Neural progenitor cell (in vitro differentiated cells): ENCODE data around the gene C2orf76. TPM values are rescaled to one million over a fixed set of nuclear protein-coding genes. Genes with fewer than 3 reads are reported as not detected.

ENCODE experiments used
- DNase-seq: peaks from one replicate; pipeline ENCODE4 v3.0.0-alpha.2; 2016; ENCODE audit warnings: low spot score
- H2AFZ ChIP-seq: fragments of 200-600 bp; sonication (generic); replicated peaks from 2 replicates; pipeline ENCODE4 v1.6.1; 2016; ENCODE audit warnings: antibody characterized with exemption
- H3F3A ChIP-seq: fragments of 200-600 bp; sonication (generic); 2 replicates; pipeline ENCODE4 v1.6.1; 2016; ENCODE audit warnings: antibody characterized with exemption, low read depth
- H3K27ac ChIP-seq: fragments of 200-600 bp; sonication (generic); 2 replicates; pipeline ENCODE4 v1.5.1; 2016; ENCODE audit warnings: mild to moderate bottlenecking
- H3K27me3 ChIP-seq: fragments of 200-600 bp; sonication (generic); 2 replicates; pipeline ENCODE4 v1.6.1; 2016; ENCODE audit warnings: mild to moderate bottlenecking, moderate library complexity
- H3K36me3 ChIP-seq: fragments of 200-600 bp; sonication (generic); 2 replicates; pipeline ENCODE4 v1.5.1; 2016
- H3K4me1 ChIP-seq: fragments of 200-600 bp; sonication (generic); 2 replicates; pipeline ENCODE4 v1.6.1; 2016; ENCODE audit warnings: mixed run types
- H3K4me2 ChIP-seq: fragments of 200-600 bp; sonication (generic); 2 replicates; pipeline ENCODE4 v1.6.1; 2016
- H3K4me3 ChIP-seq: fragments of 200-600 bp; sonication (generic); 2 replicates; pipeline ENCODE4 v1.5.1; 2016
- H3K79me2 ChIP-seq: fragments of 200-600 bp; sonication (generic); 2 replicates; pipeline ENCODE4 v1.6.1; 2016; ENCODE audit warnings: low read depth
- H3K9ac ChIP-seq: fragments of 200-600 bp; sonication (generic); 2 replicates; pipeline ENCODE4 v1.6.1; 2016
- H3K9me3 ChIP-seq: fragments of 200-600 bp; sonication (generic); 2 replicates; pipeline ENCODE4 v1.5.1; 2016; ENCODE audit warnings: low read depth
- H4K20me1 ChIP-seq: fragments of 200-600 bp; sonication (generic); 2 replicates; pipeline ENCODE4 v1.6.1; 2016; ENCODE audit warnings: low read depth
- H3K27ac Mint-ChIP-seq: 3 replicates; pipeline ENCODE4 v1.8.0; 2021; ENCODE audit warnings: mixed read lengths
- H3K27me3 Mint-ChIP-seq: 2 replicates; pipeline ENCODE4 v1.8.0; 2022; ENCODE audit warnings: low read depth, mild to moderate bottlenecking, inconsistent platforms, moderate library complexity, mixed read lengths; ENCODE audit not compliant: insufficient read depth
- H3K36me3 Mint-ChIP-seq: 3 replicates; pipeline ENCODE4 v1.8.0; 2021; ENCODE audit warnings: mixed read lengths
- H3K4me1 Mint-ChIP-seq: 3 replicates; pipeline ENCODE4 v1.8.0; 2021; ENCODE audit warnings: mixed read lengths
- H3K4me3 Mint-ChIP-seq: 3 replicates; pipeline ENCODE4 v1.8.0; 2021; ENCODE audit warnings: mild to moderate bottlenecking, moderate library complexity, mixed read lengths
- H3K9me3 Mint-ChIP-seq: 3 replicates; pipeline ENCODE4 v1.8.0; 2020; ENCODE audit warnings: mixed read lengths
- CTCF ChIP-seq: fragments of 200-600 bp; sonication (generic); IDR thresholded peaks from 2 replicates; pipeline ENCODE4 v1.5.1; 2017; ENCODE audit warnings: antibody characterized with exemption, mild to moderate bottlenecking
- EZH2 ChIP-seq: fragments of 200-600 bp; sonication (generic); IDR thresholded peaks from 2 replicates; pipeline ENCODE4 v1.6.1; 2017; ENCODE audit warnings: antibody characterized with exemption, mild to moderate bottlenecking, moderate library complexity
- EZH2phosphoT487 ChIP-seq: fragments of 200-600 bp; sonication (generic); IDR thresholded peaks from 2 replicates; pipeline ENCODE4 v1.6.1; 2017; ENCODE audit warnings: antibody characterized with exemption
- total RNA-seq: library from RNA; depleted of rRNA; stranded (reverse); fragments of >200 nt; gene quantifications from 2 replicates; pipeline ENCODE4 v1.2.3, GENCODE V29; 2015; ENCODE audit warnings: low replicate concordance

The C2orf76 gene
- total RNA-seq, 1 donor from 2014 or later, result 16.8 TPM

GRCh38 chr2:119311831-119312230 is 54.8 kb downstream of the C2orf76 start:
- H3K4me3 ChIP-seq, result no peak overlapping the region
- H3K36me3 ChIP-seq, result no peaks in the 10 kb centered on the region
- H3K79me2 ChIP-seq, result no peaks in the 10 kb centered on the region
- no peak overlapping the region for H3K4me2 ChIP-seq
- no peaks in the 10 kb centered on the region for H3K27me3 ChIP-seq
- DNase-seq, result no peak
- peaks cover 8% of the 10 kb centered on the region for H3K4me1 ChIP-seq
- TF ChIP-seq EZH2phosphoT487, result no peak
- no peak for TF ChIP-seq EZH2
- no peak for TF ChIP-seq CTCF
- H3F3A ChIP-seq, result no peaks in the 10 kb centered on the region
- Mint-ChIP-seq H3K27me3 (peaks cover 3% of the 10 kb centered on the region), H3K4me1 (no peaks in the 10 kb centered on the region), H3K4me3 (no peak overlapping the region), H3K9me3 (no peaks in the 10 kb centered on the region), H3K27ac (no peak overlapping the region), H3K36me3 (peaks cover 2% of the 10 kb centered on the region)
- H3K9me3 ChIP-seq, result no peaks in the 10 kb centered on the region
- no peak overlapping the region for H3K9ac ChIP-seq
- no peak overlapping the region for H3K27ac ChIP-seq
- no peaks in the 10 kb centered on the region for H4K20me1 ChIP-seq
- no peak overlapping the region for H2AFZ ChIP-seq

- no peaks in the 10 kb centered on the region for H3K36me3 ChIP-seq
Measured at GRCh38 chr2:119311371-119311770, 55.3 kb downstream of the C2orf76 start.

GRCh38 chr2:119308793-119309330 is 57.8 kb downstream of the C2orf76 start:
- Histone ChIP-seq H3K36me3 (no peaks in the 10 kb centered on the region), H3K4me2 (no peak overlapping the region), H3K79me2 (no peaks in the 10 kb centered on the region), H4K20me1 (no peaks in the 10 kb centered on the region), H3K4me3 (no peak overlapping the region), H3K9me3 (no peaks in the 10 kb centered on the region), H2AFZ (no peak overlapping the region), H3K9ac (no peak overlapping the region), H3K4me1 (peaks cover 8% of the 10 kb centered on the region), H3F3A (no peaks in the 10 kb centered on the region), H3K27ac (no peak overlapping the region), H3K27me3 (no peaks in the 10 kb centered on the region)
- H3K36me3 Mint-ChIP-seq, result no peaks in the 10 kb centered on the region
- TF ChIP-seq CTCF (no peak), EZH2 (no peak), EZH2phosphoT487 (no peak)
- no peaks in the 10 kb centered on the region for H3K4me1 Mint-ChIP-seq
- H3K4me3 Mint-ChIP-seq, result no peak overlapping the region
- no peaks in the 10 kb centered on the region for H3K27me3 Mint-ChIP-seq
- no peaks in the 10 kb centered on the region for H3K9me3 Mint-ChIP-seq
- DNase-seq, result no peak
- H3K27ac Mint-ChIP-seq, result no peak overlapping the region

More at GRCh38 chr2:119311371-119311770, 55.3 kb downstream of the C2orf76 start:
- Mint-ChIP-seq H3K4me3 (no peak overlapping the region), H3K9me3 (no peaks in the 10 kb centered on the region), H3K27ac (no peak overlapping the region), H3K27me3 (peaks cover 3% of the 10 kb centered on the region), H3K4me1 (no peaks in the 10 kb centered on the region), H3K36me3 (peaks cover 2% of the 10 kb centered on the region)
- TF ChIP-seq EZH2phosphoT487 (no peak), CTCF (peak; percentile 39), EZH2 (no peak)
- Histone ChIP-seq H4K20me1 (no peaks in the 10 kb centered on the region), H3K27me3 (no peaks in the 10 kb centered on the region), H3K4me1 (peaks cover 8% of the 10 kb centered on the region), H3K79me2 (no peaks in the 10 kb centered on the region), H3K27ac (no peak overlapping the region), H3K9ac (no peak overlapping the region), H3K9me3 (no peaks in the 10 kb centered on the region), H3K4me3 (no peak overlapping the region), H3F3A (no peaks in the 10 kb centered on the region), H3K4me2 (no peak overlapping the region), H2AFZ (no peak overlapping the region)
- peak; percentile 32 for DNase-seq
